SK-N-SH treated with all-trans-retinoic acid at 6 μM for 48 hours (cell line): ENCODE results near the gene ZNF474.
"Not testable (repeated sequence)": the region's sequence is repeated elsewhere in the genome, so short reads cannot be mapped to it uniquely, and the experiment has no call there.

Experiments used
- ATAC-seq: fragments of 200-7000 bp; cut with Tn5 transposase; 3 replicates; pipeline ENCODE4 v1.9.1; 2020; ENCODE audit warnings: mild to moderate bottlenecking, moderate library complexity
- ARNTL ChIP-seq: fragments of 450-650 bp; formaldehyde crosslinking; IDR thresholded peaks from 2 replicates; pipeline ENCODE4 v1.5.0; 2020; ENCODE audit warnings: low read depth, mild to moderate bottlenecking, moderate library complexity, borderline replicate concordance
- BACH2 ChIP-seq: fragments of 250-450 bp; sonication (Bioruptor Pico); IDR thresholded peaks from 2 replicates; pipeline ENCODE4 v1.9.0; 2021; ENCODE audit warnings: mild to moderate bottlenecking, borderline replicate concordance
- CREB5 ChIP-seq: fragments of 250-450 bp; sonication (Bioruptor Pico); IDR thresholded peaks from 2 replicates; pipeline ENCODE4 v1.5.1; 2020; ENCODE audit warnings: low read depth, mild to moderate bottlenecking, moderate library complexity
- CSDC2 ChIP-seq: fragments of 250-450 bp; sonication (Bioruptor Pico); IDR thresholded peaks from 2 replicates; pipeline ENCODE4 v1.5.0; 2020; ENCODE audit warnings: mild to moderate bottlenecking, moderate library complexity
- CSRNP3 ChIP-seq: fragments of 250-450 bp; sonication (Bioruptor Pico); IDR thresholded peaks from 2 replicates; pipeline ENCODE4 v1.5.1; 2021; ENCODE audit warnings: mild to moderate bottlenecking, moderate library complexity
- GLIS3 ChIP-seq: fragments of 250-450 bp; sonication (Bioruptor Pico); IDR thresholded peaks from 2 replicates; pipeline ENCODE4 v1.5.0; 2020; ENCODE audit warnings: mild to moderate bottlenecking, moderate library complexity
- ISL1 ChIP-seq: fragments of 250-450 bp; sonication (Bioruptor Pico); IDR thresholded peaks from 2 replicates; pipeline ENCODE4 v2.1.2; 2022; ENCODE audit warnings: mild to moderate bottlenecking, moderate library complexity
- OSR1 ChIP-seq: fragments of 250-450 bp; sonication (Bioruptor Pico); IDR thresholded peaks from 2 replicates; pipeline ENCODE4 v1.8.0; 2022; ENCODE audit warnings: moderate library complexity, mild to moderate bottlenecking, inconsistent platforms
- PATZ1 ChIP-seq: fragments of 250-450 bp; sonication (Bioruptor Pico); IDR thresholded peaks from 2 replicates; pipeline ENCODE4 v1.8.0; 2020; ENCODE audit warnings: mild to moderate bottlenecking, moderate library complexity, borderline replicate concordance
- POU6F1 ChIP-seq: fragments of 250-450 bp; sonication (Bioruptor Pico); IDR thresholded peaks from 2 replicates; pipeline ENCODE4 v1.8.0; 2021; ENCODE audit warnings: low read depth, mild to moderate bottlenecking, moderate library complexity, borderline replicate concordance
- PPARA ChIP-seq: fragments of 250-450 bp; sonication (Bioruptor Pico); IDR thresholded peaks from 2 replicates; pipeline ENCODE4 v1.5.0; 2020; ENCODE audit warnings: mild to moderate bottlenecking, borderline replicate concordance
- RARB ChIP-seq: fragments of 250-450 bp; sonication (Bioruptor Pico); IDR thresholded peaks from 2 replicates; pipeline ENCODE4 v1.8.0; 2021; ENCODE audit warnings: mild to moderate bottlenecking, moderate library complexity
- SNAI2 ChIP-seq: fragments of 250-450 bp; sonication (Bioruptor Pico); IDR thresholded peaks from 2 replicates; pipeline ENCODE4 v1.5.0; 2020; ENCODE audit warnings: mild to moderate bottlenecking, moderate library complexity
- TCF4 ChIP-seq: fragments of 250-450 bp; sonication (Bioruptor Pico); IDR thresholded peaks from 2 replicates; pipeline ENCODE4 v1.8.0; 2021; ENCODE audit warnings: mild to moderate bottlenecking, moderate library complexity, borderline replicate concordance
- TOX ChIP-seq: fragments of 250-450 bp; sonication (Bioruptor Pico); IDR thresholded peaks from 2 replicates; pipeline ENCODE4 v1.8.0; 2021; ENCODE audit warnings: mild to moderate bottlenecking, moderate library complexity, borderline replicate concordance
- ZNF565 ChIP-seq: fragments of 450-650 bp; formaldehyde crosslinking; conservative IDR thresholded peaks from 2 replicates; pipeline ENCODE4 v1.5.0; 2020; ENCODE audit warnings: low read depth, mild to moderate bottlenecking, moderate library complexity
- ZNF70 ChIP-seq: fragments of 450-650 bp; formaldehyde crosslinking; IDR thresholded peaks from 2 replicates; pipeline ENCODE4 v1.5.0; 2020; ENCODE audit warnings: mild to moderate bottlenecking, moderate library complexity

Gene ZNF474

GRCh38 chr5:122091936-122092600 lies 37.3 kb upstream of the ZNF474 start:
- ATAC-seq = peak; percentile 58
- TF ChIP-seq RARB (CRISPR knock-in tag) = no peak
- no peak for TF ChIP-seq POU6F1
- TF ChIP-seq SNAI2 (CRISPR knock-in tag) = no peak
- no peak for TF ChIP-seq PPARA (CRISPR knock-in tag)
- TF ChIP-seq ISL1 = no peak
- no peak for TF ChIP-seq CREB5 (CRISPR knock-in tag)
- TF ChIP-seq CSRNP3 (CRISPR knock-in tag) = no peak
- no peak for TF ChIP-seq ZNF565 (CRISPR knock-in tag)
- TF ChIP-seq ARNTL (CRISPR knock-in tag) = no peak
- TF ChIP-seq ZNF70 = no peak
- TF ChIP-seq PATZ1 (CRISPR knock-in tag) = no peak
- TF ChIP-seq GLIS3 (CRISPR knock-in tag) = no peak
- no peak for TF ChIP-seq CSDC2

- TF ChIP-seq TOX (CRISPR knock-in tag) = no peak
- TF ChIP-seq PATZ1 (CRISPR knock-in tag) = no peak
- peak; percentile 89 for TF ChIP-seq ISL1
- peak; percentile 96 for ATAC-seq
Observed at GRCh38 chr5:122093415-122094180, 35.7 kb upstream of the ZNF474 start.

- not testable (repeated sequence) for ATAC-seq
Observed at GRCh38 chr5:122094251-122094650, 35.1 kb upstream of the ZNF474 start.

GRCh38 chr5:122095158-122095557 lies 34.2 kb upstream of the ZNF474 start:
- ATAC-seq = no peak
- TF ChIP-seq GLIS3 (CRISPR knock-in tag) (no peak), RARB (CRISPR knock-in tag) (no peak), ARNTL (CRISPR knock-in tag) (no peak), TOX (CRISPR knock-in tag) (no peak), TCF4 (CRISPR knock-in tag) (no peak), ZNF70 (no peak), SNAI2 (CRISPR knock-in tag) (no peak), OSR1 (no peak), PPARA (CRISPR knock-in tag) (no peak), BACH2 (CRISPR knock-in tag) (no peak), ISL1 (no peak), POU6F1 (no peak)
- TF ChIP-seq, all 23 proteins: peak for 0
